ENCODE data around the gene KCNH3. TPM values are rescaled to one million over a fixed set of nuclear protein-coding genes. Genes with fewer than 3 reads are reported as not detected.

Gene KCNH3
- total and polyA plus RNA-seq, 2 of the 8 experiments (the other 6 are each of a cell fraction or from before 2014, with no cell fraction given) = 0.24 to 0.50 TPM

DNA sequence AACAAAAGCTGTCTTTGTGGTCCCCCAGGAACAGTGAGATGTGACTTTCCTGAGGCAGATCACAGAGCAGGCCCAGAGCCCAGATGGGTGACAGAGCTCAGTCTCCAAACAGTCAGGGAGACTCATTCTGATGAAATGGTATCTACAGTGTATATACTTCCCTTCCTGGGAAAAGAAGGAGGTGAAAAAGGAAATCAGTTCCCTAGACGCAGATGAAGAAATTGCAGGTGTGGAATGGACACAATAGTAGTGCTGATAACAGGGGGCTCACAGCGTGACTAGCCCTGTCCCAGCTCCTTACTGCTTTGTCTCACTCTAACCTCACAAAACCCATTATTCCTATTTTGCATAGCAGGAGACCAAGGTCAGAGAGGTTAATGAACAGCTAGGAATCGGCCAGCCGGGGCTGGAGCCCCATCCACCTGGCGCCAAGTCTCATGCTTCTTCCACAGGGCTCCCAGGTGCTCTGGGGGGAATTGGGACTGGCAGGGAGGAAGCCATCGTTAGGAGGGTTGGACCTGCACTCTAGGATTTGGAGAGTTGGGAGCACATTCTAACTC is 11.9 kb downstream of the KCNH3 start:
- Histone ChIP-seq H3K4ac (replicated peaks; ENCODE audit: insufficient read length, low read depth, low read length) (no peak overlapping the region), H3K9me3 (ENCODE audit: insufficient read depth in 2 of 2, low read depth in 1 of 2, low read length in 1 of 2) (no peaks in the 10 kb centered on the region), H3K14ac (ENCODE audit: insufficient read length) (no peak overlapping the region), H3K9ac (replicated peaks in 1 of 4; ENCODE audit: extremely low read depth in 1 of 4, low read depth in 3 of 4, low read length in 3 of 4) (no peak overlapping the region), H2BK5ac (ENCODE audit: low read depth, low read length) (no peak overlapping the region), H3K4me1 (replicated peaks in 1 of 4; ENCODE audit: control insufficient read depth in 3 of 4, insufficient read depth in 4 of 4, low read length in 3 of 4) (peaks cover 0 to 14% (median 9%) of the 10 kb centered on the region in 4 experiments; a peak in 6 of 7 replicates), H3K23ac (ENCODE audit: insufficient read length) (no peak overlapping the region), H2AK5ac (ENCODE audit: low read depth, low read length) (no peak overlapping the region), H3K27ac (ENCODE audit: low read depth, low read length) (no peak overlapping the region), H3K56ac (replicated peaks; ENCODE audit: insufficient read length, low read depth, low read length) (no peak overlapping the region), H3K36me3 (ENCODE audit: control insufficient read depth in 2 of 4, insufficient read depth in 4 of 4, low read length in 3 of 4) (peaks cover 0 to under 1% (median 0%) of the 10 kb centered on the region in 4 experiments; a peak in 1 of 8 replicates), H3K79me1 (ENCODE audit: low read depth, low read length) (no peaks in the 10 kb centered on the region), H3K23me2 (ENCODE audit: low read depth, low read length) (peaks cover 8% of the 10 kb centered on the region; the same call in 1 of the 2 replicates), H4K8ac (ENCODE audit: extremely low read depth, insufficient read depth, low read length) (no peak overlapping the region; the same call in 1 of the 2 replicates), H2BK20ac (ENCODE audit: low read length) (no peak overlapping the region), H2BK120ac (replicated peaks; ENCODE audit: low read depth, low read length) (no peak overlapping the region), H3K4me2 (ENCODE audit: insufficient read depth in 1 of 2, low read depth in 2 of 2, low read length in 2 of 2) (no peak overlapping the region), H3K18ac (ENCODE audit: extremely low read depth, low read length) (no peak overlapping the region), H4K91ac (replicated peaks; ENCODE audit: insufficient read length, low read length) (no peak overlapping the region), H2AFZ (ENCODE audit: low read length) (no peak overlapping the region), H2BK12ac (ENCODE audit: low read depth, low read length) (no peak overlapping the region), H2BK15ac (ENCODE audit: low read length) (no peak overlapping the region), H3K79me2 (ENCODE audit: control insufficient read depth in 1 of 2, insufficient read depth in 2 of 2, low read length in 2 of 2) (no peaks in the 10 kb centered on the region), H3K4me3 (ENCODE audit: extremely low read depth in 1 of 4, insufficient read depth in 2 of 4, low read depth in 3 of 4, low read length in 4 of 4) (no peak overlapping the region), H4K20me1 (replicated peaks in 1 of 2; ENCODE audit: control insufficient read depth in 1 of 2, insufficient read depth in 2 of 2, low read length in 2 of 2) (no peaks in the 10 kb centered on the region), H3K27me3 (replicated peaks in 1 of 4; ENCODE audit: control insufficient read depth in 3 of 4, extremely low read depth in 1 of 4, insufficient read depth in 3 of 4, low read length in 3 of 4) (peaks cover 6 to 55% (median 45%) of the 10 kb centered on the region in 4 experiments), H4K5ac (ENCODE audit: insufficient read length, low read depth, low read length) (no peak overlapping the region)
- WGBS, 2 experiments (ENCODE audit: extremely low coverage in 1 of 2, insufficient coverage in 1 of 2, insufficient read length in 1 of 2, insufficient replicate concordance in 2 of 2, low coverage in 1 of 2, low lambda C conversion rate in 2 of 2, missing lambda C conversion rate in 1 of 2) = 88% methylated on average over 6 of the region's 6 CpGs; no CpG with 5 or more reads in 1 of the 2 experiments
- POLR2A ChIA-PET (ENCODE audit: partially characterized antibody) = interaction anchor here (0.9 to 6.7 kb wide), 4 partner anchors 9 to 237 kb away, joined by 3 to 72 read pairs (median 4); partner anchors contain the start of gene MCRS1
- TF ChIP-seq SAP30 (IDR thresholded peaks at IDR 0.05; ENCODE audit: insufficient read depth, insufficient replicate concordance, low read length) (no peak), BACH1 (IDR thresholded peaks at IDR 0.05; ENCODE audit: low read length) (no peak), EGR1 (IDR thresholded peaks at IDR 0.05; ENCODE audit: borderline replicate concordance, low read depth, low read length) (no peak), RNF2 (IDR thresholded peaks at IDR 0.05; ENCODE audit: borderline replicate concordance, low read depth, low read length, missing control alignments, poor library complexity, severe bottlenecking) (no peak), SIX5 (IDR thresholded peaks at IDR 0.05; ENCODE audit: low read depth, low read length) (no peak), EP300 (IDR thresholded peaks at IDR 0.05; ENCODE audit: borderline replicate concordance in 1 of 2, low read depth in 2 of 2, low read length in 2 of 2) (no peak)
- TF ChIP-seq, protein P1, sequence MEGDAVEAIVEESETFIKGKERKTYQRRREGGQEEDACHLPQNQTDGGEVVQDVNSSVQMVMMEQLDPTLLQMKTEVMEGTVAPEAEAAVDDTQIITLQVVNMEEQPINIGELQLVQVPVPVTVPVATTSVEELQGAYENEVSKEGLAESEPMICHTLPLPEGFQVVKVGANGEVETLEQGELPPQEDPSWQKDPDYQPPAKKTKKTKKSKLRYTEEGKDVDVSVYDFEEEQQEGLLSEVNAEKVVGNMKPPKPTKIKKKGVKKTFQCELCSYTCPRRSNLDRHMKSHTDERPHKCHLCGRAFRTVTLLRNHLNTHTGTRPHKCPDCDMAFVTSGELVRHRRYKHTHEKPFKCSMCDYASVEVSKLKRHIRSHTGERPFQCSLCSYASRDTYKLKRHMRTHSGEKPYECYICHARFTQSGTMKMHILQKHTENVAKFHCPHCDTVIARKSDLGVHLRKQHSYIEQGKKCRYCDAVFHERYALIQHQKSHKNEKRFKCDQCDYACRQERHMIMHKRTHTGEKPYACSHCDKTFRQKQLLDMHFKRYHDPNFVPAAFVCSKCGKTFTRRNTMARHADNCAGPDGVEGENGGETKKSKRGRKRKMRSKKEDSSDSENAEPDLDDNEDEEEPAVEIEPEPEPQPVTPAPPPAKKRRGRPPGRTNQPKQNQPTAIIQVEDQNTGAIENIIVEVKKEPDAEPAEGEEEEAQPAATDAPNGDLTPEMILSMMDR (IDR thresholded peaks at IDR 0.05; ENCODE audit: control extremely low read depth in 1 of 3, insufficient read depth in 1 of 3, low read depth in 1 of 3, low read length in 3 of 3) = no peak
- no peak for FAIRE-seq
- no peak for DNase-seq (ENCODE audit: low read depth in 1 of 2, low spot score in 2 of 2)
- CTCF ChIA-PET (ENCODE audit: partially characterized antibody) = interaction anchor here (0.9 to 14.0 kb wide), 13 partner anchors 9 to 262 kb away, joined by 3 to 171 read pairs (median 6); partner anchors contain the start of genes KCNH3 and MCRS1

Data from H1 (cell line).